H1 (cell line): Measurements from ENCODE around the gene TAS1R1. TPM values are rescaled to one million over a fixed set of nuclear protein-coding genes. Genes with fewer than 3 reads are reported as not detected.

Source experiments
- CTCF ChIA-PET: fragments of 300-600 bp; sonication (Branson Sonifier 250); formaldehyde crosslinking; loops from one replicate; lab custom pipeline; 2021; ENCODE audit not compliant: partially characterized antibody; lab: Charles Lee
- POLR2A ChIA-PET: fragments of 300-600 bp; sonication (Branson Sonifier 250); formaldehyde crosslinking; loops from one replicate; lab custom pipeline; 2021; ENCODE audit warnings: inconsistent platforms; ENCODE audit not compliant: partially characterized antibody; lab: Charles Lee
- DNase-seq, 2 experiments: peaks; one replicate each; pipeline versions ENCODE4 v3.0.0 to v3.0.0-alpha.2; 2010 to 2022; ENCODE audit warnings: low spot score in 2 of 2, low read depth in 1 of 2, mixed read lengths in 1 of 2
- FAIRE-seq: peaks from 2 replicates; lab custom pipeline; 2011; peaks lifted over from hg19 to GRCh38; lab: Jason Lieb, UNC
- H2AFZ ChIP-seq: 2 replicates; pipeline ENCODE4 v1.8.1; 2012; ENCODE audit warnings: low read length, inconsistent platforms
- H2AK5ac ChIP-seq: 2 replicates; pipeline ENCODE4 v1.6.1; 2013; ENCODE audit warnings: low read depth, low read length
- H2BK120ac ChIP-seq: replicated peaks from 2 replicates; pipeline ENCODE3; 2013; ENCODE audit warnings: low read depth, low read length, inconsistent platforms
- H2BK12ac ChIP-seq: 2 replicates; pipeline ENCODE4 v1.6.1; 2013; ENCODE audit warnings: low read depth, low read length
- H2BK15ac ChIP-seq: 2 replicates; pipeline ENCODE4 v1.6.1; 2013; ENCODE audit warnings: low read length
- H2BK20ac ChIP-seq: 2 replicates; pipeline ENCODE4 v1.6.1; 2013; ENCODE audit warnings: low read length
- H2BK5ac ChIP-seq: 2 replicates; pipeline ENCODE4 v1.6.1; 2013; ENCODE audit warnings: low read depth, low read length
- H3K14ac ChIP-seq: 2 replicates; pipeline ENCODE4 v1.6.1; 2013; ENCODE audit warnings: inconsistent platforms; ENCODE audit not compliant: insufficient read length
- H3K18ac ChIP-seq: 2 replicates; pipeline ENCODE4 v1.6.1; 2013; ENCODE audit warnings: low read length; ENCODE audit errors: extremely low read depth
- H3K23ac ChIP-seq: 2 replicates; pipeline ENCODE4 v1.6.1; 2013; ENCODE audit warnings: inconsistent platforms; ENCODE audit not compliant: insufficient read length
- H3K23me2 ChIP-seq: 2 replicates; pipeline ENCODE4 v1.6.1; 2013; ENCODE audit warnings: low read depth, low read length
- H3K27ac ChIP-seq: 2 replicates; pipeline ENCODE4 v1.6.1; 2011; ENCODE audit warnings: low read depth, low read length, inconsistent platforms
- H3K27me3 ChIP-seq, 4 experiments: replicated peaks in 1 of 4; 1 replicate in 1 of 4; 2 replicates in 3 of 4; pipeline versions ENCODE4 v1.6.1 to v1.8.1; 2011 to 2013; ENCODE audit warnings: low read length in 3 of 4, mild to moderate bottlenecking in 3 of 4, inconsistent platforms in 2 of 4, mixed read lengths in 2 of 4, moderate library complexity in 1 of 4; ENCODE audit not compliant: control insufficient read depth in 3 of 4, insufficient read depth in 3 of 4; ENCODE audit errors: extremely low read depth in 1 of 4
- H3K36me3 ChIP-seq, 4 experiments: 2 replicates each; pipeline versions ENCODE4 v1.6.1 to v1.8.1; 2011 to 2013; ENCODE audit warnings: mild to moderate bottlenecking in 4 of 4, low read length in 3 of 4, moderate library complexity in 2 of 4, control low read depth in 1 of 4, inconsistent platforms in 1 of 4; ENCODE audit not compliant: insufficient read depth in 4 of 4, control insufficient read depth in 2 of 4
- H3K4ac ChIP-seq: replicated peaks from 2 replicates; pipeline ENCODE3; 2013; ENCODE audit warnings: low read length, low read depth, mixed read lengths, inconsistent platforms; ENCODE audit not compliant: insufficient read length
- H3K4me1 ChIP-seq, 4 experiments: replicated peaks in 1 of 4; 1 replicate in 1 of 4; 2 replicates in 3 of 4; pipeline versions ENCODE4 v1.6.1 to v1.8.1; 2011 to 2013; ENCODE audit warnings: low read length in 3 of 4, inconsistent platforms in 2 of 4, mixed read lengths in 1 of 4; ENCODE audit not compliant: insufficient read depth in 4 of 4, control insufficient read depth in 3 of 4
- H3K4me2 ChIP-seq, 2 experiments: 2 replicates each; pipeline versions ENCODE4 v1.6.1 to v1.8.1; 2011 to 2013; ENCODE audit warnings: low read depth in 2 of 2, low read length in 2 of 2, control low read depth in 1 of 2, inconsistent platforms in 1 of 2, mild to moderate bottlenecking in 1 of 2; ENCODE audit not compliant: insufficient read depth in 1 of 2
- H3K4me3 ChIP-seq, 4 experiments: fragments of 200-600, 300-600 bp in 1 of 4; sonication (generic), shearing (Covaris generic), sonication (Bioruptor Twin) in 1 of 4; 2 replicates each; pipeline versions ENCODE4 v1.5.1 to v1.8.1; 2011 to 2016; ENCODE audit warnings: low read length in 4 of 4, low read depth in 3 of 4, control low read depth in 2 of 4, inconsistent platforms in 2 of 4, mild to moderate bottlenecking in 2 of 4, mixed read lengths in 1 of 4, moderate library complexity in 1 of 4; ENCODE audit not compliant: insufficient read depth in 2 of 4; ENCODE audit errors: extremely low read depth in 1 of 4
- H3K56ac ChIP-seq: replicated peaks from 2 replicates; pipeline ENCODE3; 2013; ENCODE audit warnings: low read depth, mild to moderate bottlenecking, mixed read lengths, low read length, inconsistent platforms; ENCODE audit not compliant: insufficient read length
- H3K79me1 ChIP-seq: 2 replicates; pipeline ENCODE4 v1.6.1; 2013; ENCODE audit warnings: low read depth, low read length, control low read depth
- H3K79me2 ChIP-seq, 2 experiments: 2 replicates each; pipeline versions ENCODE4 v1.6.1 to v1.8.1; 2012 to 2013; ENCODE audit warnings: low read length in 2 of 2, mild to moderate bottlenecking in 2 of 2, inconsistent platforms in 1 of 2; ENCODE audit not compliant: insufficient read depth in 2 of 2, control insufficient read depth in 1 of 2
- H3K9ac ChIP-seq, 4 experiments: replicated peaks in 1 of 4; 1 replicate in 1 of 4; 2 replicates in 3 of 4; pipeline versions ENCODE4 v1.6.1 to v1.8.1; 2011 to 2013; ENCODE audit warnings: low read depth in 3 of 4, low read length in 3 of 4, control low read depth in 2 of 4, mild to moderate bottlenecking in 2 of 4, moderate library complexity in 2 of 4, inconsistent platforms in 1 of 4; ENCODE audit errors: extremely low read depth in 1 of 4
- H3K9me3 ChIP-seq, 2 experiments: 2 replicates each; pipeline versions ENCODE4 v1.6.1 to v1.8.1; 2012 to 2013; ENCODE audit warnings: mild to moderate bottlenecking in 2 of 2, moderate library complexity in 2 of 2, control low read depth in 1 of 2, inconsistent platforms in 1 of 2, low read depth in 1 of 2, low read length in 1 of 2, mixed read lengths in 1 of 2; ENCODE audit not compliant: insufficient read depth in 2 of 2
- H4K20me1 ChIP-seq, 2 experiments: replicated peaks in 1 of 2; 2 replicates each; pipeline versions ENCODE3 to v1.8.1; 2011 to 2013; ENCODE audit warnings: inconsistent platforms in 2 of 2, low read length in 2 of 2, mild to moderate bottlenecking in 1 of 2; ENCODE audit not compliant: insufficient read depth in 2 of 2, control insufficient read depth in 1 of 2
- H4K5ac ChIP-seq: 2 replicates; pipeline ENCODE4 v1.6.1; 2013; ENCODE audit warnings: low read length, low read depth, mixed read lengths, inconsistent platforms; ENCODE audit not compliant: insufficient read length
- H4K8ac ChIP-seq: 2 replicates; pipeline ENCODE4 v1.8.0; 2013; ENCODE audit warnings: mild to moderate bottlenecking, moderate library complexity, low read length, inconsistent platforms; ENCODE audit not compliant: insufficient read depth; ENCODE audit errors: extremely low read depth
- H4K91ac ChIP-seq: replicated peaks from 2 replicates; pipeline ENCODE3; 2013; ENCODE audit warnings: low read length, mixed read lengths, inconsistent platforms; ENCODE audit not compliant: insufficient read length
- GABPA ChIP-seq: IDR thresholded peaks from 2 replicates; pipeline ENCODE4 v1.6.1; 2011; ENCODE audit warnings: mild to moderate bottlenecking, low read length, moderate library complexity, borderline replicate concordance; ENCODE audit not compliant: insufficient read depth
- YY1 ChIP-seq: IDR thresholded peaks from 2 replicates; pipeline ENCODE4 v1.6.1; 2011; ENCODE audit warnings: low read depth, mild to moderate bottlenecking, low read length
- WGBS, 2 experiments: shearing (Covaris generic) in 1 of 2; methylation state at CpG; one replicate each; pipeline versions ENCODE4 v1.1.6 to v1.1.7; 2013 to 2015; ENCODE audit warnings: low lambda C conversion rate in 2 of 2, mixed read lengths in 2 of 2, inconsistent platforms in 1 of 2, low coverage in 1 of 2, missing lambda C conversion rate in 1 of 2; ENCODE audit not compliant: insufficient replicate concordance in 2 of 2, insufficient coverage in 1 of 2, insufficient read length in 1 of 2; ENCODE audit errors: extremely low coverage in 1 of 2, missing lambda C conversion rate in 1 of 2; 5-methylcytosine and 5-hydroxymethylcytosine counted together
- polyA plus RNA-seq, 7 experiments: library from polyadenylated mRNA; depleted of rRNA in 3 of 7; stranded (reverse) in 5 of 7; unstranded in 2 of 7; fragments of >200 nt in 5 of 7; fragments of 200-250 nt in 2 of 7; gene quantifications; 1 replicate in 5 of 7; 2 replicates in 1 of 7; 4 replicates in 1 of 7; pipeline versions ENCODE4 v1.2.1 to v1.2.3, GENCODE V29; 2011 to 2013; ENCODE audit warnings: missing spikeins in 2 of 7, mixed read lengths in 2 of 7
- total RNA-seq: library from RNA; stranded (reverse); fragmentation: NEBNext Ultra II Directional; extraction: Animal tissue kit (Norgen Biotek cat#: 25700); gene quantifications from 2 replicates; pipeline ENCODE4 v1.2.1, GENCODE V29; 2021

Gene TAS1R1
- total and polyA plus RNA-seq, 2 of the 8 experiments (the other 6 are each of a cell fraction or from before 2014, with no cell fraction given): 0.26 TPM; not detected in 1

DNA sequence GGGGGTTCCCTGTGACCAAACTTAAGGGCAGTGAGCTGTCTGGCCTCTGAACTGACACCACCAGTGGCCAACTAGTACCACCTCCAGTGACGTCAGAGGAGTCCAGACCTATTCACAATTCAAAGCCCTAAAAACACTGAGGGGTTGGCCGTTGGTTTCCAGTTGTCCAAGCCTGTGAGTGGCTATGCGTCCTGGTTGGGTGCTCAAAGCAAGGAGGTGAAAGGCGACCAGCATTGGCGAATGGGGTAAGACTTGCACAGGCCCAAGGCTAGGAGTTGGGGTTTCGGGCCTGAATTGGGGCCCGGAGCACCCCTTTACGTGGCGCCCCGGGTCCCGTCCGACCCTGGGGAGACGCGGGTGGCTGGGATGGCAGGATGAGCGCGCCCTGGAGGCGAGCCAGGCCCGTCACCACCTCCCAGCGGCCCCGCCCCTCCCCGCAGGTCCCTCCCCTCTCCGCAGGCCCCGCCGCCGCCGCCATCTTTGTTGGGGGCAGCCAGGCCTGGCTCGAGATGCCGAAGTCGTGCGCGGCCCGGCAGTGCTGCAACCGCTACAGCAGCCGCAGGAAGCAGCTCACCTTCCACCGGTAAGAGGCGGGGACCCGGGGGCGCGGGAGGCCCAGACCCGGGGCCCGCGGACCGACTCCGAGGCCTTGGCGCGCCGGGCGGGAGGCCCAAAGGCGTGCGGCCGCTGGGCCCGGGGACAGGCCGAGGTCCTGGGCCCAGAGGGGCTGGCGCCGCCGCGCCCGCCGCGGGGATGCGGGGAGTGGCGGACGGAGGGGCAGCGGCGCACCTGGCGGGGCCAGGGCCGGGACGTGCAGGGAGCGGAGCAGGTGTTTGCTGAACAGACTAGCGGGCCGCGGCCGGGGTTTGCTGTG, 69.8 kb downstream of the TAS1R1 start, which contains the start of gene THAP3:
TSS of gene THAP3 (plus strand) at position 159 of the 874 bp plus-strand sequence. CDS start at position 510, 351 bp downstream.
- Histone ChIP-seq H4K8ac (peak within 1 kb of the TSS; percentile 93), H3K4ac (no peak within 1 kb of the TSS), H2AFZ (peak within 1 kb of the TSS; percentile 75; the same call in 1 of the 2 replicates), H3K23ac (no peak within 1 kb of the TSS), H3K18ac (no peak within 1 kb of the TSS), H4K5ac (no peak within 1 kb of the TSS), H2BK20ac (no peak within 1 kb of the TSS), H3K79me2 (peaks cover 0 to 35% of the 10 kb centered on the region in 2 experiments; a peak in 3 of 4 replicates), H3K27me3 (no peaks in the 10 kb centered on the region), H4K20me1 (peaks cover 10 to 18% of the 10 kb centered on the region in 2 experiments), H3K9me3 (no peaks in the 10 kb centered on the region), H3K4me2 (peak within 1 kb of the TSS; percentile 64 to 98), H2BK5ac (no peak within 1 kb of the TSS), H4K91ac (no peak within 1 kb of the TSS), H3K4me1 (0 out of 7 replicates have a peak, but pooled peaks cover 0 to 2% (median 0%) of the 10 kb centered on the region in 4 experiments), H3K4me3 (peak within 1 kb of the TSS; percentile 74 to 83 (median 76)), H3K14ac (no peak within 1 kb of the TSS), H3K27ac (peak within 1 kb of the TSS; percentile 75), H2BK120ac (no peak within 1 kb of the TSS), H3K79me1 (peaks cover 4% of the 10 kb centered on the region; the same call in 1 of the 2 replicates), H3K56ac (peak within 1 kb of the TSS; percentile 37), H2BK12ac (no peak within 1 kb of the TSS), H3K23me2 (no peaks in the 10 kb centered on the region; the same call in 1 of the 2 replicates), H3K36me3 (peaks cover 9 to 47% (median 28%) of the 10 kb centered on the region in 4 experiments), H2AK5ac (no peak within 1 kb of the TSS), H3K9ac (peak within 1 kb of the TSS; percentile 13 to 70 (median 54)), H2BK15ac (0 out of 2 replicates have a peak within 1 kb of the TSS, but pooled peaks have one; percentile 46)
- CTCF ChIA-PET: interaction anchor here (0.7 to 4.7 kb wide), 11 partner anchors 7 to 253 kb away, joined by 3 to 21 read pairs (median 4); no protein-coding TSS in a partner anchor
- 4% methylated on average over 58 of the region's 73 CpGs; no CpG with 5 or more reads in 1 of the 2 experiments for WGBS, 2 experiments
- peak in 1 of 2 experiments; percentile 93 for DNase-seq
- POLR2A ChIA-PET: interaction anchor here (1.0 to 14.3 kb wide), 8 partner anchors 9 to 40 kb away, joined by 3 to 175 read pairs (median 7); partner anchors contain the start of genes KLHL21 and PHF13
- peak; percentile 50 for FAIRE-seq
- no peak for TF ChIP-seq GABPA
- TF ChIP-seq YY1: peak; percentile 98
